GM21737 (cell line): Measurements from ENCODE around the gene CLCF1.

ENCODE experiments used
- ATAC-seq: cut with Tn5 transposase; IDR thresholded peaks from one replicate; pipeline ENCODE4 v1.9.1; 2021; ENCODE audit warnings: mild to moderate bottlenecking, moderate library complexity; ENCODE audit not compliant: unreplicated experiment

The CLCF1 gene

GRCh38 chr11:67396587-67397389, 23.4 kb upstream of the CLCF1 start:
- no peak for ATAC-seq

DNA sequence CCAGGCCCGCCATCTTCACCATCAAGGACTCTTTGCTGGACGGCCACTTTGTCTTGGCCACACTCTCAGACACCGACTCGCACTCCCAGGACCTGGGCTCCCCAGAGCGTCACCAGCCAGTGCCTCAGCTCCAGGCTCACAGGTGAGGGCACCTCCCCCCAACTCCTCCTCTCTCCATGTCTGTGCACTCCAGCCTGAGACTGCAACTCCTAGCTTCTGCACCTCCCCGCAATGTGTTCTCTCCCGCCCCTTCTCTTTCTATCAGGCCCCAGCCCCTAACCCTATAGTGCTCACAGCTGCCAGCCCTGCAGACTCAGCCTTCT, 22.8 kb upstream of the CLCF1 start:
- ATAC-seq, result no peak

- no peak for ATAC-seq
Observed at GRCh38 chr11:67395555-67396258, 22.3 kb upstream of the CLCF1 start.

DNA sequence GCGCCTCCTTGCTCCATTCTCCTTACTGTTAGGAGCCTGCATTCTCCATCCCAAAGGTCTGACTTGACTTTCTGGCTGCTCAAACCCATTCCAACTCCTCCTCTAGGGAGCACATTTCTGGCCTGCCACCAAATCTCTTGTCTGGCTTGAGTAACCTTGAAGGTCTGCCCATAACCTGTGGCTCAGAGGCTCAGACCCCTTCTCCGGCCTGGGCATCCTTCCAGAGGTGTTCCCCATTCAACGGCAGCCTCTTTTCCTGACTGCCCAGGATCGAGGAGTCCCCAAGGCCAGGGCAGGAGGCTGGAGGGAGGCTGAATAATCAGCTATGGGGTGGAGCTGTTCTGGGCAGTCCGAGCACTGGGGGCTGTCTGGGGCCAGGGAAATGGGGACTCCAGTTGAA, 20.6 kb upstream of the CLCF1 start:
- ATAC-seq, result no peak

GRCh38 chr11:67393437-67393836, 20.0 kb upstream of the CLCF1 start:
- ATAC-seq, result no peak

DNA sequence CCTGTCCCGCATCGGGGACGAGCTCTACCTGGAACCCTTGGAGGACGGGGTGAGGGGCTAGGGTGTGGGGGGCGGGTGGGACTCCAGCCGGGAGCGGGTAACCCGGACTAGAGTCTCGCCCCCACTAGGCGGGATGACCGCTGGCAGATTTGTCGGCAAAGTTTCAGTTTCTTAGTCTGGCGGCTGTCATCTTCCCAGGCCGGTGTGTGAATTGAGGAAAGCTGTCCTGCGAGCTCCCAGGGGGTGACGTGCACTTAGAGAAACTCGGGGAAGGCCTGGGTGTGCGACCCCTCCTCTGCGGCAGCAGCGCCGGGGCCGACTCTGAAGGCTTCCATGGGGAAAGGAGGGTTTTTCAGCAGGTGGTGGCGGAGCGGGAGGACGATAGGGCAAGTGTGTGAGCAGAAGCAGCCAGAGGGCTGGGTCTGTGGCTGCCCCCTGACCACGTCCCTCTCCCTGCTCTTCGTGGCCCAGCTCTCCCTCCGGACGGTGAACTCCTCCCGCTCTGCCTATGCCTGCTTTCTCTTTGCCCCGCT, 18.9 kb upstream of the CLCF1 start:
- ATAC-seq, result no peak

- peak; percentile 55 for ATAC-seq
Observed at GRCh38 chr11:67391304-67392182, 18.1 kb upstream of the CLCF1 start, which contains the start of gene RAD9A. RAD9A (plus strand) TSS chr11:67391986; CDS start chr11:67392045, 59 bp downstream.

- ATAC-seq, result no peak
Observed at GRCh38 chr11:67390947-67391303, 17.5 kb upstream of the CLCF1 start.

- ATAC-seq, result no peak
Observed at GRCh38 chr11:67389477-67389876, 16.1 kb upstream of the CLCF1 start.

DNA sequence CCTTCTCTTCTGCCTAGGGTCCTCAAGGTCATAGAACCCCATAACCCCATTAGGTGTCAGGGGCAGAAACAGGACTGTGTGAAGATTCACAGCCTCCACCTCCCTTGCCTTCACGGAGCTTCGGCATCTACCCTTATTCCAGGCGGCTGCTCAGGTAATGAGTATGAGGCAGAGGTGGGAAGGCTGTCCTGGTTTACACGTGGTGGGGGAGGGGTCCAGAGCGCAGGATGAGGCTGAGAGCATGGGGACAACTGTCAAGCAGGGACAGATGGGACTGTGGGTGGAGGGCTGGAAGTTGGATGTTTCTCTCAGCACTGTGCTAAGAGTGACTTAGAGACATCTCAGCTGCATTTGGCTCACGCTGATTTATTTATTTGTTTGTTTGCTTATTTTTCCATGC, 14.1 kb upstream of the CLCF1 start:
- no peak for ATAC-seq

GRCh38 chr11:67387069-67387468, 13.7 kb upstream of the CLCF1 start:
- no peak for ATAC-seq

DNA sequence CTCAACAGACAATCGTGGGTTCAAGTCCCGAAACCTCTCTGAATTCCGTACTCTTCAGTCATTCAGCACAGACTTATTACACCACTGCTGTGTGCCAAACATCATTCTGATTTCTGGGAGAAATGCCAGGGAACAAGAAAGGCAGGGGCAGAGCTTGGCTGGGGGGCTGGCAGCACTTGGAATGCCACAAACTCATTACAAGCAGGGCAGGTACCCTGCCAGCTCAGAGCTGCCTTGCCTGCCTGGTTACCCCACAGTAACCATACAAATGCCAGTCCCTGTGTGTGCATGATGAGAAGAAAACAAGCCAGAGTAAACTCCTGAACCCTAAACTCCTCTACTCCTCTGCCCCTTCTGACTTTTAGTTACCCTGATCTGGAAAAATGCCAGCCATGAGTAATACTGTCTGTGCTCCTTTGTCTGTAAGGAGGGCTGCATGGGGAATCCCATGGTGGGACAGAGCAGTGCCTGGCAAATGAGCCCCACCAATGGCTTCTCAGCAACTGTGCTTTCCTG, 11.5 kb upstream of the CLCF1 start:
- ATAC-seq, result no peak

DNA sequence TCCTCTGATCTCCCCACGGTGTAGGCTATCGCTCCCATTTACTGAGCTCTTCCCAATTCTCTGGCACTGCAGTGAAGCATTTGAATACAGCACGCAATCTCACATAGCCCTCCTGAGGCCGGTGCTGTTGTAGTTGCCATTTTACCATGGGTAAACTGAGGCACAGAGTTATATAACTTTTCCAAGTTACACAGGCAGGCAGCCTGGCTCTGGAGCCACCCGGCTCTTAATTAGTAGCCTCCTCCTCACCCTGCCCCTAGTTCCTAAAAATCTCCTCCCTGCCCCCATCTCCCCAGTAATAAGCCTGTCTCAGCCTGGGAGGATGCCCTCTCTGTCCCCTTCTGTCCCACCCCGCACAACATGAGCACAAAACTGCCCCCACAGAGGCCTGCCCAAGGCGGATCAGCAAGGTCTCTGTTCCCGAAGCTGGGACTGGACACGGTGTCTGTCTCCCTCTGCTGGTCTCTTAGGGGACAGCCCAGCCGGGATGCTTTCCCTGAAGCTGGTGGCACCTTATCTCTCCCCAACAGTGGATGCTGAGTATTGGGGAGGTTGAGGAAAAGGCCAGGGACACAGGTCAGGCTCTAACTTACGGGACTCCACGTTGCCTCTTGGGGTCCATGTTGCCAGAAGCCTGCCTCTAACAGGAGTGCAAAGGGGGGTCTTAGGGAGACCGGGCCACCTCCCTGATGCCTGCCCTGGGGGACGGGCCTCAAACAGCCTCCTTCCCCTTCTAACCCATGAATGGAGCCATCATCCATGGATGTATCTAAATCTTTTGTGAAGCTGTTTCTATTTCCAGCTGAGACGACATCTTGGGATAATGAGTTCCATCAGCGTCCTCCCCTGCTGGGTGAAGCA, 9.1 kb upstream of the CLCF1 start:
- peak; percentile 61 for ATAC-seq

- ATAC-seq, result no peak
Observed at GRCh38 chr11:67381244-67381972, 8.0 kb upstream of the CLCF1 start.

GRCh38 chr11:67379061-67380058, 6.0 kb upstream of the CLCF1 start:
- no peak for ATAC-seq

- no peak for ATAC-seq
Observed at GRCh38 chr11:67378544-67378943, 5.1 kb upstream of the CLCF1 start.

- no peak for ATAC-seq
Observed at GRCh38 chr11:67376873-67377808, 3.7 kb upstream of the CLCF1 start.
